SH-SY5Y (cell line): ENCODE measurements around the gene PML.

Experiments used
- GATA2 ChIP-seq: IDR thresholded peaks from 2 replicates; pipeline ENCODE4 v1.6.1; 2011; ENCODE audit warnings: mild to moderate bottlenecking, low read depth, low read length
- GATA3 ChIP-seq: IDR thresholded peaks from 2 replicates; pipeline ENCODE4 v1.6.1; 2011; ENCODE audit warnings: low read depth, mild to moderate bottlenecking, low read length, moderate library complexity

Gene PML

DNA sequence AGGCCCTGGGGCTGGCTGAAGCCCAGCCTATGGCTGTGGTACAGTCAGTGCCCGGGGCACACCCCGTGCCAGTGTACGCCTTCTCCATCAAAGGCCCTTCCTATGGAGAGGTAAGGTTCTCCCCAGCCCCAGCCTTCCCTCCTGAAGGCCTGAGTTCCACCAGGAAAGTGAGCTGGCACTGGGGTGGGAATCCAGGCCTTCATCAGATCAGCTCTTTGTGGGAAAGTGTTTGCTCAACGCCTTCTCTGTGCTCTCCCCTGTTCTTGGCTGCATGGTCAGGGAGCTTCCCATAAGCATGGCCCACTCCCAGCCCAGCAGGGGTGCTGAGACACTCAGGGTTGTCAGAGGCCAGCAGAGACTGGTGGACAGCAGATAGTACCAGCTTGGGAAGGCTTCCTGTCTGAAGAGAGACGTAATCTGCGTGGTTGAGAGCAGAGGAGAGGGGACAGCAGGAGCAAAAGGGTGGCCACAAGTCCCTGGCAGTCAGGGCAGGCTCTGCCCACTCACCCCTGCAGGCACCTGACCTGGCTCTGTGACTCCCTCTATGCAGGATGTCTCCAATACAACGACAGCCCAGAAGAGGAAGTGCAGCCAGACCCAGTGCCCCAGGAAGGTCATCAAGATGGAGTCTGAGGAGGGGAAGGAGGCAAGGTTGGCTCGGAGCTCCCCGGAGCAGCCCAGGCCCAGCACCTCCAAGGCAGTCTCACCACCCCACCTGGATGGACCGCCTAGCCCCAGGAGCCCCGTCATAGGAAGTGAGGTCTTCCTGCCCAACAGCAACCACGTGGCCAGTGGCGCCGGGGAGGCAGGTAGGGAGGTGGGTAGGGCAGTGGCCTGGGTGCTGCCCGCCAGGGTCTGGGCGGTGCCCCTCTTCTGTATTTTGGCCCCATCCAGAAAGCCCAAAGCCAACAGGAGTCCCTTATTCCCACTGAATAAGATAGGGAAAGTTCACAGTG is 38.4 kb downstream of the PML start:
- TF ChIP-seq GATA2 = no peak
- TF ChIP-seq GATA3 = no peak

DNA sequence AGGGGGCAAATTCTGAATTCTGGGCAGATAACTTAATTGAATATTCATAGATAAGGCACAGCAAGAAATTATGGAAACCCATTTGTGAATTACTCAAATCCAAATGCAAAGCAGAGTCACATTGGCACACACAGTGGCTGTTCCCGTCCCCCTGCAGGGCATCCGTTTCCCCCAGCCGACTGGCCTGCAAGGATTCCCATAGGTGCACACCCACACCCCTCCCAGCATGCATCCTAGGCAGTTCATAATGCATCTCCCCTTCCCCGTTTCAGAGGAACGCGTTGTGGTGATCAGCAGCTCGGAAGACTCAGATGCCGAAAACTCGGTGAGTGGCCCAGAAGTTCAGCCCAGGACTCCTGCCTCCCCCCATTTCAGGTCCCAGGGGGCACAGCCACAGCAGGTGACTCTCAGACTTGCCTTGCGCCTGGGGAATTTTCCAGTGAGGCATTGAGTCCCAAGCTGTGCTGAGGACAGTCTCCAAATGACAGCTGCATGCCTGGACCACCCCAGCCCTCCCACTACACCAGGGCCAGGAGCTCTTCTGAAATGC is 39.8 kb downstream of the PML start:
- TF ChIP-seq GATA3 (no peak), GATA2 (no peak)

GRCh38 chr15:74035121-74036017 is 40.9 kb downstream of the PML start:
- no peak for TF ChIP-seq GATA2
- TF ChIP-seq GATA3 = no peak

- TF ChIP-seq GATA2 = no peak
- no peak for TF ChIP-seq GATA3
Observed at GRCh38 chr15:74036271-74037170, 42.0 kb downstream of the PML start.

GRCh38 chr15:74037171-74038117 is 42.9 kb downstream of the PML start:
- TF ChIP-seq GATA2 (no peak), GATA3 (no peak)

GRCh38 chr15:74038707-74039655 is 44.5 kb downstream of the PML start:
- no peak for TF ChIP-seq GATA3

GRCh38 chr15:74039656-74040010 is 45.1 kb downstream of the PML start:
- TF ChIP-seq GATA2 = no peak
- TF ChIP-seq GATA3 = no peak

GRCh38 chr15:74040109-74040850 is 45.8 kb downstream of the PML start:
- TF ChIP-seq GATA2 (no peak), GATA3 (no peak)

GRCh38 chr15:74041311-74041756 is 46.8 kb downstream of the PML start:
- TF ChIP-seq GATA2 (no peak), GATA3 (no peak)

DNA sequence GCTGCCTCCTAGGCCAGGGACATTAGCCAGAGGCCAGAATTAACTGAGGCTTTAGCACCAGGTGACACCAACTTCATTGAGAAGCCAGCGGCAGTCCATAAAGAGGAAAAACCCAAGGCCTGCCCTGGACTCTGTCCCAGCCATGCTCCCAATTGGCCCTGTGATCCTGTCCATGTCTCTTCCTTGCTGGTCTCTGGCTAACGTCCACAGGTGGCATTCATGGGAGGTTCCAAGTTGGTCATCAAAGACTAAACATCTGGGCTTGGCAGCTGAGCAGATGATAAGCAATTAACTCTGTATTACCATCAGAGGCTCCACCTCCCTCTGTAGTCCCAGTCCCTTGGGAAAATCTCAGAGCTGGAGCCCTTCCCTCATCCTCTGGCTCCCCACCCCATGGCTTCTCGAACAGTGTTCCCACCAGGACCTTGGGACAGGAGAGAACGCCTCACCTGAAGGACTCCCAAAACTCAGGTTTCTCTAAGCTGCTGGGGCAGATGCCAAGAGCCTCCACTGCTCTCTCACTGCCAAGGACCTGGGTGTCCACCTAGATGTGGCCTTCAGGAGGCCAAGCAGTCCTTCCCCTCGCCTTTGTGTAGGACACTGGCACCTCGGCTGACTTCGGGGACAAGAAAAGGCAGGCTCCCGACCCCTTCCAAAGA is 47.4 kb downstream of the PML start:
- TF ChIP-seq GATA2 = no peak
- no peak for TF ChIP-seq GATA3
